Endodermal cell (in vitro differentiated cells): ENCODE results near the gene RASD1. TPM values are rescaled to one million over a fixed set of nuclear protein-coding genes. Genes with fewer than 3 reads are reported as not detected.
A peak's percentile ranks its signal among the peaks of the same experiment; 100 is the strongest.

ENCODE experiments used
- DNase-seq: peaks from one replicate; pipeline ENCODE4 v3.0.0-alpha.2; 2017
- H3K27ac ChIP-seq: 2 replicates; pipeline ENCODE4 v1.5.1; 2013; ENCODE audit warnings: mild to moderate bottlenecking, low read depth, low read length, moderate library complexity
- H3K27me3 ChIP-seq: 2 replicates; pipeline ENCODE4 v1.6.1; 2013; ENCODE audit warnings: mild to moderate bottlenecking, low read length, moderate library complexity; ENCODE audit not compliant: insufficient read depth, control insufficient read depth, poor library complexity, severe bottlenecking
- H3K36me3 ChIP-seq: 2 replicates; pipeline ENCODE4 v1.7.0; 2013; ENCODE audit warnings: mild to moderate bottlenecking, low read length, moderate library complexity; ENCODE audit not compliant: control insufficient read depth, insufficient read depth
- H3K4me1 ChIP-seq: one replicate; pipeline ENCODE4 v1.7.0; 2013; ENCODE audit warnings: low read length; ENCODE audit not compliant: control insufficient read depth, insufficient read depth
- H3K4me3 ChIP-seq: 2 replicates; pipeline ENCODE4 v1.5.1; 2013; ENCODE audit warnings: mild to moderate bottlenecking, low read length, moderate library complexity
- H3K9ac ChIP-seq: 2 replicates; pipeline ENCODE4 v1.6.1; 2013; ENCODE audit warnings: mild to moderate bottlenecking, low read length, moderate library complexity; ENCODE audit not compliant: poor library complexity, severe bottlenecking; ENCODE audit errors: extremely low read depth
- H3K9me3 ChIP-seq: 2 replicates; pipeline ENCODE4 v1.6.1; 2013; ENCODE audit warnings: mild to moderate bottlenecking, low read length, moderate library complexity; ENCODE audit not compliant: control insufficient read depth
- H3K27ac Mint-ChIP-seq: 2 replicates; pipeline ENCODE4 v1.8.0; 2020; ENCODE audit warnings: mixed read lengths
- H3K27me3 Mint-ChIP-seq: 2 replicates; pipeline ENCODE4 v1.8.0; 2021; ENCODE audit warnings: mild to moderate bottlenecking, mixed read lengths; ENCODE audit not compliant: insufficient read depth
- H3K36me3 Mint-ChIP-seq: 2 replicates; pipeline ENCODE4 v1.8.0; 2020; ENCODE audit warnings: low read depth, mixed read lengths
- H3K4me1 Mint-ChIP-seq: 2 replicates; pipeline ENCODE4 v1.8.0; 2020; ENCODE audit warnings: mixed read lengths
- H3K4me3 Mint-ChIP-seq: 2 replicates; pipeline ENCODE4 v1.8.0; 2020; ENCODE audit warnings: mild to moderate bottlenecking, moderate library complexity, mixed read lengths
- H3K9me3 Mint-ChIP-seq: 2 replicates; pipeline ENCODE4 v1.8.0; 2020; ENCODE audit warnings: mild to moderate bottlenecking, mixed read lengths
- WGBS, 2 experiments: methylation state at CpG; one replicate each; pipeline versions ENCODE4 v1.1.5 to v1.1.7; 2013; ENCODE audit warnings: missing lambda C conversion rate in 2 of 2, mixed read lengths in 1 of 2; ENCODE audit not compliant: insufficient coverage in 1 of 2, insufficient read length in 1 of 2; 5-methylcytosine and 5-hydroxymethylcytosine counted together
- total RNA-seq, 2 donors: library from RNA; stranded (reverse); fragmentation: NEBNext Ultra II Directional in 1 of 2; extraction: Animal tissue kit (Norgen Biotek cat#: 25700) in 1 of 2; gene quantifications; 2 replicates in 1 of 2; 3 replicates in 1 of 2; pipeline ENCODE4 v1.2.1, GENCODE V29; 2021
- TF ChIP-seq, protein P1 (sequence below): fragments of 200-600 bp; sonication (generic); conservative IDR thresholded peaks from 2 replicates; pipeline ENCODE4 v1.5.0; 2021; ENCODE audit warnings: antibody characterized with exemption, mild to moderate bottlenecking

RASD1 gene
- total RNA-seq, 2 donors from 2014 or later, result 1.9 to 2.5 TPM

DNA sequence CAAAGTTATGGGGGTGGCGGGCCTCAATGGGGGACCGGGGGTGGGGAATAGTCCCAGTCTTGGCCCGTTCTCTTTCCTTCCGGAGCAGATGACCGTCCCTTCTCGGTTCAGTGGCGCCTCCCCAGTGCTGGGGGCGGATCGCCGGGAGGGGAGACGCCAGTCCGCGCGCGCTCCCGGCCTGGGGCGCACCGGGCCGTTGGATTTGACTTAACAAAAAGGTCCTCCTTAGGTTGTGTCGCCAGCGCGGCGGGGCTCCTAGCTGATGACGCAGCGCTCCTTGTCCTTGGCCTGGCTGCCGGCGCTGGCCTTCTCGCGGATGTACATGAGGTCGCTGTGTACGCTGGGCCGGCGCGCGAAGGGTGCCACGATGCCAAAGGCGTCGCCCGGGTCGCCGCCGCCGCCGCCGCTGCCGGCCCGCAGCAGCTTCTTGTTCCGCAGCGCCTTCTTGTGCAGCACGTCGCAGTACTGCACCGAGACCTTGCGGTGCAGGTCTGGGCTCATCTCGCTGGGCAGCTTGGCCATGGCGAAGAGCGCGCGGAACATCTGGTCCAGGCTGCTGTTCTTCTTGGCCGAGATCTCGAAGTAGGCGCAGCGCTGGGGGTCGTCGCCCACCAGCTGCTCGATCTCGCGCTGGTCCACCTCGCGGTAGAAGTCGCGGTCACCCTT lies 1.2 kb downstream of the RASD1 start:
- Histone ChIP-seq H3K36me3 (peaks cover 13% of the 10 kb centered on the region), H3K9me3 (no peaks in the 10 kb centered on the region), H3K4me1 (no peaks in the 10 kb centered on the region), H3K9ac (peak overlapping the region; percentile 5), H3K27ac (no peak overlapping the region), H3K27me3 (peaks cover 19% of the 10 kb centered on the region), H3K4me3 (peak overlapping the region; percentile 77)
- TF ChIP-seq, protein P1, sequence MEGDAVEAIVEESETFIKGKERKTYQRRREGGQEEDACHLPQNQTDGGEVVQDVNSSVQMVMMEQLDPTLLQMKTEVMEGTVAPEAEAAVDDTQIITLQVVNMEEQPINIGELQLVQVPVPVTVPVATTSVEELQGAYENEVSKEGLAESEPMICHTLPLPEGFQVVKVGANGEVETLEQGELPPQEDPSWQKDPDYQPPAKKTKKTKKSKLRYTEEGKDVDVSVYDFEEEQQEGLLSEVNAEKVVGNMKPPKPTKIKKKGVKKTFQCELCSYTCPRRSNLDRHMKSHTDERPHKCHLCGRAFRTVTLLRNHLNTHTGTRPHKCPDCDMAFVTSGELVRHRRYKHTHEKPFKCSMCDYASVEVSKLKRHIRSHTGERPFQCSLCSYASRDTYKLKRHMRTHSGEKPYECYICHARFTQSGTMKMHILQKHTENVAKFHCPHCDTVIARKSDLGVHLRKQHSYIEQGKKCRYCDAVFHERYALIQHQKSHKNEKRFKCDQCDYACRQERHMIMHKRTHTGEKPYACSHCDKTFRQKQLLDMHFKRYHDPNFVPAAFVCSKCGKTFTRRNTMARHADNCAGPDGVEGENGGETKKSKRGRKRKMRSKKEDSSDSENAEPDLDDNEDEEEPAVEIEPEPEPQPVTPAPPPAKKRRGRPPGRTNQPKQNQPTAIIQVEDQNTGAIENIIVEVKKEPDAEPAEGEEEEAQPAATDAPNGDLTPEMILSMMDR, result peak; percentile 9
- WGBS, 2 experiments, result 1 to 4% methylated on average over 46 to 71 of the region's 71 CpGs
- H3K27ac Mint-ChIP-seq, result peak overlapping the region; percentile 24
- peaks cover 28% of the 10 kb centered on the region for H3K27me3 Mint-ChIP-seq
- peak; percentile 91 for DNase-seq
- H3K36me3 Mint-ChIP-seq, result peaks cover 26% of the 10 kb centered on the region
- peak overlapping the region; percentile 55 for H3K4me3 Mint-ChIP-seq
- no peaks in the 10 kb centered on the region for H3K9me3 Mint-ChIP-seq
- peaks cover 32% of the 10 kb centered on the region for H3K4me1 Mint-ChIP-seq

DNA sequence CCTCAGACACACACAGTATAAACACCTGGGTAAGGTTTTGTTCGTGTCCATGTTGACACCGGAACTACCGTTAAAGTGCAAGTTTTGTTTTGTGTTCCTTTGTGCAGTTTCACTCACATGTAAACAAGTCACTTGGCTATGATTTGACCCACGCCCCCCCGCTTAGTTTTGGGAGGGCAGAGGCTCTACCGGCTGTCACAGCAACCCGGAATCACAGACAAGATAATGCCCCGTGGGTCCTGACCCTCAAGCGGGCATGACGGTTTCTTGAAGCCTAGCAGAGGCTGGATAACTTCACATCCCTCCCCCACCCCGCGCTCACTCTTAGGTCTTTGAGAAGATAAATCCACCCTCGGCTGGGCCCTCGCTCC lies 1.7 kb downstream of the RASD1 start:
- Histone ChIP-seq H3K9me3 (no peaks in the 10 kb centered on the region), H3K4me3 (peak overlapping the region; percentile 77), H3K27ac (no peak overlapping the region), H3K9ac (no peak overlapping the region), H3K27me3 (peaks cover 19% of the 10 kb centered on the region), H3K36me3 (peaks cover 18% of the 10 kb centered on the region), H3K4me1 (no peaks in the 10 kb centered on the region)
- no peak for DNase-seq
- H3K36me3 Mint-ChIP-seq, result peaks cover 30% of the 10 kb centered on the region
- WGBS, 2 experiments, result 34 to 63% methylated on average over 7 to 14 of the region's 14 CpGs
- H3K4me3 Mint-ChIP-seq, result peak overlapping the region; percentile 55
- H3K4me1 Mint-ChIP-seq, result peaks cover 32% of the 10 kb centered on the region
- TF ChIP-seq, protein P1, result no peak
- H3K9me3 Mint-ChIP-seq, result no peaks in the 10 kb centered on the region
- peaks cover 28% of the 10 kb centered on the region for H3K27me3 Mint-ChIP-seq
- H3K27ac Mint-ChIP-seq, result no peak overlapping the region

DNA sequence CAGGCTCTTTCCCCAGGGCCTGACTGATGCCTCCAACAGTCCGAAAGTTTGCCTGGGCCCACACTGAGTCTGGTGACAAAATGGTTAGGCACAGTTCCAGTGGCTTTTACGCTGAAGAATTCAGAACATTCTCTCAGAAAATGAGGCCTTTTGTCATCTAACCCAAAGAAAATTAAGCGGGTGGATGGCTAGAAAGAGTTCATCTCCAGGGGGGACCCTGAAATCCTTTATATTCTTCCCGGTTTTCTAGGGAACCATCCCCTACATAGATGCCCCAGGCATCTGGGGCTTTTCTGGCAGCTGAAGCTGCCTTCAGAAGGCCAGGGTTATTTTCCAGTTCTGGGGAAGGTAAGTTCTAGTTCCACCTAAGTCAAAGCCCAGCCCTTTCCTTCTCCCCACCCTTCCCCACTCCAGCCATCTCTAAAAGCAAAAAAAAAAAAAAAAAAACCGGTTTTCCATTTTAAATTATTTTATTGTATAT lies 2.2 kb downstream of the RASD1 start:
- peak; percentile 50 for DNase-seq
- Histone ChIP-seq H3K9ac (no peak overlapping the region), H3K27ac (no peak overlapping the region), H3K9me3 (no peaks in the 10 kb centered on the region), H3K4me1 (no peaks in the 10 kb centered on the region), H3K36me3 (peaks cover 18% of the 10 kb centered on the region), H3K4me3 (no peak overlapping the region), H3K27me3 (peaks cover 19% of the 10 kb centered on the region)
- Mint-ChIP-seq H3K27me3 (peaks cover 27% of the 10 kb centered on the region), H3K27ac (no peak overlapping the region), H3K36me3 (peaks cover 33% of the 10 kb centered on the region), H3K9me3 (no peaks in the 10 kb centered on the region), H3K4me1 (peaks cover 32% of the 10 kb centered on the region), H3K4me3 (peak overlapping the region; percentile 55)
- TF ChIP-seq, protein P1, result no peak
- 82 to 84% methylated on average over 3 to 4 of the region's 5 CpGs for WGBS, 2 experiments
